Activated CD8-positive, alpha-beta memory T cell treated with anti-CD3 and anti-CD28 coated beads, Interleukin-2, amount 50 U/mL, for 24 hours (primary cell): ENCODE data around the gene CENATAC.
"Not testable (repeated sequence)": the region's sequence is repeated elsewhere in the genome, so short reads cannot be mapped to it uniquely, and the experiment has no call there.

Experiments used
- DNase-seq: peaks from one replicate; pipeline ENCODE4 v3.0.0-alpha.2; 2020; ENCODE audit errors: extremely low read depth

Gene CENATAC

DNA sequence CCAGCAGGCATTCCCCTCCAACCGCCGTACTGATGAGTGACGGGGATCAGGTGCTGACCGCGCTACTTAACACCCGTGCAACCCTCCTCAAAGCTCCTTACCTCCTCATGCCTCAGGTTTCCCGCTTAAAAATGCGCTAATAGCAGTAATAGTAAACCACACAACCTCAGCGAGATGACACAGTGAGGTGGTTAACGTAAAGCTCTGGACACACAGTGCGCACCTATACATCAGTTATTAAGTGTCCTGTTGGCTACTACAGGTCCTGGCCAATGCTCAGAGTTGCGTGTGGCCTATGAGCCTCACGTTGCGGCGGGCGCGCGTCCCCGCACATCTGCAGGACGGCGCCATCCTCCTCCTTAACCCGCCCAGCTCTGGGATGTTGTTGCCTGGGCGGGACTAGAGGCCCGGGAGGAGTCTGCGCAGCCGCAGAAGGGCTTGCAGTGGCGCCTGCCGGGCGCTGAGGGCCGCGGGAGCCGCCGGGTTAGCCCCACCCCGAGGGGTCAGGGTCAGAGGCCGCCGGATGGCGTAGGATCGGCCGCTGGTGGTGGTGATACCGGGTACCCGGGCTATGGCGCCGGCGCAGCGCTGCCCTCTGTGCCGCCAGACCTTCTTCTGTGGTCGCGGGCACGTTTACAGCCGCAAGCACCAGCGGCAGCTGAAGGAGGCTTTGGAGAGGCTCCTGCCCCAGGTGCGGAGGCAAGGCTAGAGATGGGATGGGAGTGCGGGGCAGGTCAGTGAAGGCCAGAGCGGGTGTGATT is at the start of gene CENATAC:
Gene CENATAC, plus strand, starts transcription at position 512 of the 761 bp plus-strand sequence. Its CDS starts 60 bp downstream, at position 572.
- peak; percentile 86 for DNase-seq

DNA sequence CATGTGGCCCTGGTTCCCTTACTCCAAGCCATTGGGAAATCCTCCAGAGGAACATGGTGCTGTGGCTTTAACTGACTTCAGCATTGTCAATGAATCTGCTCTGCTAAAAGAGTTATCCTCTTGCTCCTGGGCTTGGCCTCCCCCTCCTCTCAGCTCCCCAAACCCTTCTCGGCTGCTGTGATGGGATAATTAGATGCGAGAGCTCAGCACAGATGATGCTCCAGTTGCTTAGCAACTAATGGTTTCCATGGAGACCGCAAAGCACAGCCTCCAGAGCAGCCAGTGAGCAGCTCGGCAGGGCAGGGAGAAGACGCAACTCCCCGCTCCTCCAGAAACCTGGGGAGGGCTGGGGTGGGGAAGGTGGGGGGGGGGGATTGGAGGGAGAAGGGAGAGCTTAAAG is 44.7 kb upstream of the CENATAC start:
- no peak for DNase-seq

DNA sequence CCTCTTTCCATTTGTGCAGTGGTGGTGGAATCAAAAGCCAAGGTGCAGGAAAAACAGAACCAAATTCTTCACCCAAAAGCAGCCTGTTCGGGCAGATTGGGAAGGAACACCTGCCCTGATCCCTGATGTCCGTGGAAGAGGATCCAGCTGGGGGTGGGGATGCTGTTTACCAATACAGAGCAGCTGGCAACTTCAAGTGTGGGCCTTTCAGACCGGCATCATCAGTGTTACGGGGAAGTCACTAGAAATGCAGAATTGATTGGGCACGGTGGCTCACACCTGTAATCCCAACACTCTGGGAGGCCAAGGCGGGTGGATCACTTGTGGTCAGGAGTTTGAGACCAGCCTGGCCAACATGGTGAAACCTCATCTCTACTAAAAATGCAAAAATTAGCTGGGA is 44.0 kb upstream of the CENATAC start:
- not testable (repeated sequence) for DNase-seq

DNA sequence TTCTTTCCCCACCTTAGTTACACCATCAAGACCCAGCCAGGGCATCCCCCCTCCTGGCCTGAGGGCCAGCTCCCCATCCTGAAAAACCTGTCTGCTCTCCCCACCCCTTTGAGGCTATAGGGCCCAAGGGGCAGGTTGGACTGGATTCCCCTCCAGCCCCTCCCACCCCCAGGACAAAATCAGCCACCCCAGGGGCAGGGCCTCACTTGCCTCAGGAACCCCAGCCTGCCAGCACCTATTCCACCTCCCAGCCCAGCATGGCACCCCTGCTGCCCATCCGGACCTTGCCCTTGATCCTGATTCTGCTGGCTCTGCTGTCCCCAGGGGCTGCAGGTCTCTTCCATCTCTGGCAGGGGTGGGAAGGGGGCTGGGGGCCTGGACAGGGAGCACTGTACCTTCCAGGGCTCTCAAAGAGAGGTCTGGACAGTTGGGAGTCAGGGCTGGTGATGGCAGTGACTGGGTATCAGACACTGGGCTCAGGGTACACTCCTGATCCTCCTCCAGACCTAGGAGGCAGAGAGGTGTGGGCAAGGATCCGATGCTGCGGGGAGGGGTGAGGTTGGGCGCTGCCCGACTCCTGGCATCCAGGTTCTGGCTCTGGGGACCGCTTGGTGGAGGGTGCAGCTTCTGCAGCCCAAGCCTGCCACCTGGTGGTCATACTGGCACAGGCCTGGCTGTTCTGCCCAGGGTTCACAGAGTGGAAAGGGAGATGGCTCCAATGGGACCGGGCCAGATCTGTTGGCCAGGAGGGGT is 41.7 kb upstream of the CENATAC start, which contains the start of gene UPK2:
Gene UPK2, plus strand, starts transcription at position 205 of the 753 bp plus-strand sequence. Its CDS starts 53 bp downstream, at position 258.
- peak; percentile 71 for DNase-seq

- DNase-seq, result no peak
These were observed 41.0 kb upstream of the CENATAC start for GRCh38 chr11:118956847-118957469.

- no peak for DNase-seq
These were observed 40.4 kb upstream of the CENATAC start for GRCh38 chr11:118957549-118957948.

- DNase-seq, result no peak
These were observed 40.0 kb upstream of the CENATAC start for GRCh38 chr11:118957968-118958367.

GRCh38 chr11:118958577-118958976 is 39.4 kb upstream of the CENATAC start:
- no peak for DNase-seq

- DNase-seq, result no peak
These were observed 36.7 kb upstream of the CENATAC start for GRCh38 chr11:118961189-118961588.

DNA sequence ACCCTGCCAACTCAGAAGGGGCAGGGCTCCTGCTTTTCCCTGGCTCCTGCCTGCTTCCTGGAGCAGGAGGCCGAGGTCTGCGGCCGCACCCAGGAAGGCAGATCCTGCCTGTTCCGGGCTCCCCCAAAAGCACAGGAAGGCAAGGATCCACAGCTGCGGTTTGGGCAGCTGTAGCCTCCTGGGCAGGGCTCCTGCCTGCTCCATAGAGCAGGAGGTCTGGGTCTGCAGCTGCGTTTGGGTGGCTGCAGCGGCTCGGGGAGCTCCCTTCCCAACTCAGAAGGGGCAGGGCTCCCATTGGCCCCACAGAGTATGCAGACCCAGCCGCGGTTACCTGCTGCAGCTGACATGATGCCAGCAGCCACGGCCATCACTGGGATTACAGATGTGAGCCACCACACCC is 36.3 kb upstream of the CENATAC start:
- DNase-seq, result no peak

- not testable (repeated sequence) for DNase-seq
These were observed 28.4 kb upstream of the CENATAC start for GRCh38 chr11:118969508-118969907.

DNA sequence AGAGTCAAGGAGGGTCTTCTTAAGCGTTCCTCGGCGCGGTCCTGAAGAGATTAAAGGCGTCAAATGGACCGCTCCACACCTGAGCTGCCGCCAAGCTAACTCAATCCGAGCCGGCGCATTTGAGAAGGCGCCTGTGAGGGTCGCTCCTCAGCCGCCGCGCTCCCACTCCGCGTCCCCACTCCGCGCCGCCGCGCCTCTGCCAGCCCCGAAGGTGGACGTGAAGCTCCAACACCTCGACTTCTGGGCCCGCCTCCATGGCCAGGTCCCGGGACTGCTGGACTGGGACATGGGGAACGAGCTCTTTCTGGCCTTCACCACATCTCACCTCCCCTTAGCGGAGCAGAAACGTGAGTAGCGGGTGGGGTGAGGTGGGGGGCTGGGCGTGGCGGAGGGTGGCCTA is 26.3 kb upstream of the CENATAC start, which contains the start of gene FOXR1:
Gene FOXR1, plus strand, starts transcription at position 116 of the 400 bp plus-strand sequence. Its CDS starts 171 bp downstream, at position 287.
- no peak for DNase-seq

- DNase-seq, result no peak
These were observed 24.0 kb upstream of the CENATAC start for GRCh38 chr11:118973985-118974384.

DNA sequence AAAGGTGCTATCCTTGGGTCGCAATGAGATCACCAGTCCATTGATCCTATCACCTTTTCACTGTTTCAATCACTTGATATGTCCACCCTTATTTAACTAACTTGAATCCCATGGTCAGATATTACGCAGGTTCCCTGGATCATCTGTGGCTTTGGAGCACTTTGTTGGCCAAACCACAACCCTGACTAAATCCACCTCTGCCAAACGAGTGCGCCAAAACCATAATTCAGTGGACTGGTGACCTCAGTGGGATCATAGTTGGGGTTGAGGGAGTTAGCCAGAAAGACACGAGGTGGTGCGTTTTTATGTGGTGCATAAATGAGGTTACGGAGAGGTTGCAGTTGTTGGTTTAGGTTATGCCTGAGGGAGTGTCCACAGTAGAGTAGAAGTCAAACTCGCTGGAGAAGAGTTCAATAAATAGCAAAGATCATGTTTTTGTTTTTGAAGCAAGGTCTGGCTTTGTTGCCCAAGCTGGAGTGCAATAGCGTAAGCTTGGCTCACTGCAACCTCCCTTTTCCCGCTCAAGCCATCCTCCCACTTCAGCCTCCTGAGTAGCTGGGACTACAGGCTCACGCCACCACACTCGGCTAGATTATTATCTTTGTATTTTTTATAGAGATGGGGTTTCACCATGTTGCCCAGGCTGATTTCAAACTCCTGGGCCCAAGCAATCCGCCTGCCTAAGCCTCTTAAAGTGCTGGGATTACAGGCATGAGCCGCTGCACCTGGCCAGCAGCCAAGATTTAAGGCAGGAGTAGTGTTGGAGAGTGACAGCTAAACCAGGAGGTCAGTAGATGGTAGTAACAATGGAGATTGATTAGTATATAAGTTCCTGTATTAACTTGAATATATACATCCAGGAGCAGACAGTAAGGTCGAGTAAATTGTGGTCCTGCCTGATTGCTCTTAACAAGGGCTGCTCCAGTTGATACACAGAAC is 21.9 kb upstream of the CENATAC start:
- DNase-seq, result no peak

GRCh38 chr11:118979434-118979833 is 18.5 kb upstream of the CENATAC start:
- DNase-seq, result no peak

DNA sequence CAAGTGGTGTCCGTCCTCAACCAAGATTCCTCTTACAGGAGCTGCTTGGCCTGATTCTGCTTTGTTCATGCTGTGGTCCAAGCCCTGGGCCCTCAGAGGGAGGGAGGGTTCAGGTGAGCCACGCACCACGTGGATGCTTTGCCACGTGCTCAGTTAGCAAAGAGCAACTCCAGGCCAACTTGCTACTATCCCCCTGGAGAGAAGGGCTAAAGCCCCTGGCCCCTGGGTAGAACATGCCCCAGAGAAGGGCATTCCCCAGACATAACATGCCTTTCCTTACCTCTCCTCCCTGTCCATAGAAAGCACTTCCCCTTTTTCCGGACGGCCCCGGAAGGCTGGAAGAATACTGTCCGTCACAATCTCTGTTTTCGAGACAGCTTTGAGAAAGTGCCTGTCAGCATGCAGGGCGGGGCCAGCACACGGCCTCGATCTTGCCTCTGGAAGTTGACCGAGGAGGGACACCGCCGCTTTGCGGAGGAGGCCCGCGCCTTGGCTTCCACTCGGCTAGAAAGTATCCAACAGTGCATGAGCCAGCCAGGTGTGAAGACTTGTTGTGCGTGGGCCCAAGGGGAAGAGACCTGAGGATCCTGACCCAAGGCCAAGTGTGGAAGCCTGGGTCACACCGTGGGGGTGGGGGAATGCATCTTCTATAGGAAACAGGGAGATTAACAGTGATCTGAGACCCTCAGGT is 17.6 kb upstream of the CENATAC start:
- DNase-seq, result no peak

DNA sequence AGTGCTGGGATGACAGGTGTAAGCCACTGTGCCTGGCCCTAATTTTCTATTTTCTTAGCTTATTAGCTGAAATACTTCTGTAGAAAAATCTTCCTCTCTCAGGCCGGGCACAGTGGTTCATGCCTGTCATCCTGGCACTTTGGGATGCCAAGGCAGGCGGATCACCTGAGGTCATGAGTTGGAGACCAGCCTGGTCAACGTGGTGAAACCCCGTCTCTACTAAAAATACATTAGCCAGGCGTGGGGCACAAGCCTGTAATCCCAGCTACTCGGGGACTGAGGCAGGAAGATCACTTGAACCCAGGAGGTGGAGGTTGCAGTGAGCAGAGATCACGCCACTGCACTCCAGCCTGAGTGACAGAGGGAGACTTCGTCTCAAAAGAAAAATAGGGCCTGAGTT is 13.6 kb upstream of the CENATAC start:
- not testable (repeated sequence) for DNase-seq

GRCh38 chr11:118984825-118985224 is 13.1 kb upstream of the CENATAC start:
- no peak for DNase-seq

GRCh38 chr11:118988280-118988679 is 9.7 kb upstream of the CENATAC start:
- no peak for DNase-seq

GRCh38 chr11:118991486-118992038 is 6.4 kb upstream of the CENATAC start:
- not testable (repeated sequence) for DNase-seq
